HG02610 (cell line): Measurements from ENCODE around the gene PLCH2.
"Not testable (repeated sequence)": the region's sequence is repeated elsewhere in the genome, so short reads cannot be mapped to it uniquely, and the experiment has no call there.

Experiments
- ATAC-seq: cut with Tn5 transposase; IDR thresholded peaks from one replicate; pipeline ENCODE4 v1.9.1; 2021; ENCODE audit warnings: mild to moderate bottlenecking, moderate library complexity; ENCODE audit not compliant: unreplicated experiment

The PLCH2 gene

GRCh38 chr1:2543543-2544092 lies 67.5 kb downstream of the PLCH2 start:
- no peak for ATAC-seq

- ATAC-seq = no peak
Observed at GRCh38 chr1:2544093-2544874, 68.2 kb downstream of the PLCH2 start.

GRCh38 chr1:2544875-2545640 lies 69.0 kb downstream of the PLCH2 start:
- no peak for ATAC-seq

GRCh38 chr1:2545754-2546514 lies 69.8 kb downstream of the PLCH2 start:
- peak; percentile 24 for ATAC-seq

- peak; percentile 25 for ATAC-seq
Observed at GRCh38 chr1:2546515-2547209, 70.6 kb downstream of the PLCH2 start.

GRCh38 chr1:2547210-2548067 lies 71.3 kb downstream of the PLCH2 start:
- peak; percentile 0 for ATAC-seq

GRCh38 chr1:2548068-2548589 lies 72.0 kb downstream of the PLCH2 start:
- ATAC-seq = peak; percentile 20

- ATAC-seq = not testable (repeated sequence)
Observed at GRCh38 chr1:2549367-2550029, 73.4 kb downstream of the PLCH2 start.

GRCh38 chr1:2550309-2550861 lies 74.3 kb downstream of the PLCH2 start:
- not testable (repeated sequence) for ATAC-seq

- not testable (repeated sequence) for ATAC-seq
Observed at GRCh38 chr1:2551544-2551943, 75.5 kb downstream of the PLCH2 start.

GRCh38 chr1:2552189-2552588 lies 76.1 kb downstream of the PLCH2 start:
- ATAC-seq = no peak

GRCh38 chr1:2553076-2553475 lies 77.0 kb downstream of the PLCH2 start:
- not testable (repeated sequence) for ATAC-seq

- ATAC-seq = no peak
Observed at GRCh38 chr1:2553871-2554620, 78.0 kb downstream of the PLCH2 start.

- ATAC-seq = no peak
Observed at GRCh38 chr1:2554621-2555387, 78.7 kb downstream of the PLCH2 start.
